OCI-LY3 (cell line): Measurements from ENCODE around the gene TXNL4B.

Experiments used
- CTCF ChIP-seq: fragments of 200-600, 300-600 bp; sonication (generic); IDR thresholded peaks from 2 replicates; pipeline ENCODE4 v1.5.1; 2014; ENCODE audit warnings: antibody characterized with exemption, low read length, low read depth
- EZH2phosphoT487 ChIP-seq: fragments of 200-600 bp; shearing (Covaris generic); IDR thresholded peaks from 2 replicates; pipeline ENCODE4 v1.6.1; 2018; ENCODE audit warnings: antibody characterized with exemption, mixed run types, low read depth

- no peak for TF ChIP-seq CTCF
- no peak for TF ChIP-seq EZH2phosphoT487
Measured at GRCh38 chr16:72139908-72140307, 46.5 kb upstream of the TXNL4B start.
